Keratinocyte (primary cell): ENCODE results near the gene KCNMA1.

Experiments
- EZH2 ChIP-seq: IDR thresholded peaks from one replicate; pipeline ENCODE4 v1.6.1; 2012; ENCODE audit warnings: inconsistent platforms, mild to moderate bottlenecking, low read length, moderate library complexity
- TF ChIP-seq, protein P1 (sequence below), 3 experiments: IDR thresholded peaks in 1 of 3; conservative IDR thresholded peaks in 1 of 3; optimal IDR thresholded peaks in 1 of 3; 2 replicates in 2 of 3; 3 replicates in 1 of 3; pipeline versions ENCODE3 to v1.5.1; 2011; ENCODE audit warnings: low read length in 3 of 3, mild to moderate bottlenecking in 3 of 3, moderate library complexity in 2 of 3, control low read depth in 1 of 3, inconsistent platforms in 1 of 3; ENCODE audit not compliant: insufficient read depth in 2 of 3; ENCODE audit errors: extremely low read depth in 1 of 3

- TF ChIP-seq, protein P1, sequence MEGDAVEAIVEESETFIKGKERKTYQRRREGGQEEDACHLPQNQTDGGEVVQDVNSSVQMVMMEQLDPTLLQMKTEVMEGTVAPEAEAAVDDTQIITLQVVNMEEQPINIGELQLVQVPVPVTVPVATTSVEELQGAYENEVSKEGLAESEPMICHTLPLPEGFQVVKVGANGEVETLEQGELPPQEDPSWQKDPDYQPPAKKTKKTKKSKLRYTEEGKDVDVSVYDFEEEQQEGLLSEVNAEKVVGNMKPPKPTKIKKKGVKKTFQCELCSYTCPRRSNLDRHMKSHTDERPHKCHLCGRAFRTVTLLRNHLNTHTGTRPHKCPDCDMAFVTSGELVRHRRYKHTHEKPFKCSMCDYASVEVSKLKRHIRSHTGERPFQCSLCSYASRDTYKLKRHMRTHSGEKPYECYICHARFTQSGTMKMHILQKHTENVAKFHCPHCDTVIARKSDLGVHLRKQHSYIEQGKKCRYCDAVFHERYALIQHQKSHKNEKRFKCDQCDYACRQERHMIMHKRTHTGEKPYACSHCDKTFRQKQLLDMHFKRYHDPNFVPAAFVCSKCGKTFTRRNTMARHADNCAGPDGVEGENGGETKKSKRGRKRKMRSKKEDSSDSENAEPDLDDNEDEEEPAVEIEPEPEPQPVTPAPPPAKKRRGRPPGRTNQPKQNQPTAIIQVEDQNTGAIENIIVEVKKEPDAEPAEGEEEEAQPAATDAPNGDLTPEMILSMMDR (optimal IDR thresholded peaks at IDR 0.05 in 1 of 3, IDR thresholded peaks at IDR 0.05 in 1 of 3, conservative IDR thresholded peaks at IDR 0.05 in 1 of 3; ENCODE audit: extremely low read depth in 1 of 3, insufficient read depth in 2 of 3, low read length in 3 of 3): no peak
- TF ChIP-seq EZH2: no peak
Observed at GRCh38 chr10:77261146-77261545, 376.5 kb downstream of the KCNMA1 start.
